GM18507 (cell line): ENCODE measurements around the gene MAP3K6.

Experiments used
- DNase-seq: peaks from one replicate; pipeline ENCODE4 v3.0.0; 2011; ENCODE audit warnings: low read depth; ENCODE audit not compliant: insufficient read length; ENCODE audit errors: extremely low spot score
- FAIRE-seq: peaks from 2 replicates; lab custom pipeline; 2011; peaks lifted over from hg19 to GRCh38; lab: Jason Lieb, UNC

MAP3K6 gene

DNA sequence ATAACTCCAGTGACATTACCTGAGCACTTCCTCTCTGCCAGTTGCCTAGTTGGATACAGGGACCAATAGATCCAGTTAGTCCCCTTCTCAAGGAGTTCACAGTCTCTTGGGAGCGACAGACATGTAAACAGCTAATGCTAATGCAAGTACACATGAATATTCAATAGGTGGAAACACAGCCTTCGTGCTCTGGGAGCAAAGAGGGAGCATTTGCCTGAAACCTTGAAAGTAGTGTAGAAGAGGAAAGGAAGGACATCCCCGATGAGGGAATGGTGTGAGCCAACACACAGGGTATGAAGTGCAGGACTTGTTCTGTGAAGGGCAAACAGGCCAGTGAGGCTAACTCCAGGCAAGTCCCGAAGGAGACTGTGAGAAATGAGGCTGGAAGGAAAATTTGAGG is 48.6 kb downstream of the MAP3K6 start:
- FAIRE-seq: no peak
- no peak for DNase-seq

DNA sequence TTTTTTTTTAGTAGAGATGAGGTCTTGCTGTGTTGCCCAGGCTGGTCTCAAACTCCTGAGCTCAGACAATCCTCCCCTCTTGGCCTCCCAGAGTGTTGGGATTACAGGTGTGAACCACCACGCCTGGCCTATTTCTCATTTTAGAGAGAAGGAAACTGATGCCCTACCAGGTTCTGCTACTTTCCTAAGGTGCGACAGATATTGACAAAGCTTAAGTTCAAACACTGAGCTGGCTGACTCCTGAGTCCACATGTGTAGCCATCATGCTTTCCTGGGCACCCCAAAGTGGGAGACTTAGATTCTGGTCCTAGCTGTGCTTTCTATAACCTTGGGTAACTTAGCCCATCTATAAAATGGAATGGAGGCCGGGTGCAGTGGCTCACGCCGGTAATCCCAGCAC is 49.9 kb downstream of the MAP3K6 start:
- DNase-seq (no peak), FAIRE-seq (no peak)

DNA sequence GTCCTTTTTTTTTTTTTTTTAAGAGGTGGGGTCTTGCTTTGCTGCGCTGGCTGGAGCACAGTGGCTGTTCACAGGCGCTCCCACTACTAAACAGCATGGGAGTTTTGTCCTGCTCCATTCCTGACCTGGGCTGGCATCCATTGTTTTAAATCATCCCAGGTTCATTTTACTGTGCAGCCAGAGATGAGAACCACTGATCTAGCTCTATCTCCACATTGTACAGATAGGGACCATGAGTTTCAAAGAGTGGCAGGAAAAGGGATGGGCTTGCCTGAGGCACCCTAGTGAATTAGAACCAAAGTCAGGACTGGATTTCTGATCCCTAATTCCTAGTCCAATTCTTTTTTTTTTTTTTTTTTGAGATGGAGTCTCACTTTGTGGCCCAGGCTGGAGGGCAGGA is 52.0 kb downstream of the MAP3K6 start:
- DNase-seq (no peak), FAIRE-seq (no peak)

DNA sequence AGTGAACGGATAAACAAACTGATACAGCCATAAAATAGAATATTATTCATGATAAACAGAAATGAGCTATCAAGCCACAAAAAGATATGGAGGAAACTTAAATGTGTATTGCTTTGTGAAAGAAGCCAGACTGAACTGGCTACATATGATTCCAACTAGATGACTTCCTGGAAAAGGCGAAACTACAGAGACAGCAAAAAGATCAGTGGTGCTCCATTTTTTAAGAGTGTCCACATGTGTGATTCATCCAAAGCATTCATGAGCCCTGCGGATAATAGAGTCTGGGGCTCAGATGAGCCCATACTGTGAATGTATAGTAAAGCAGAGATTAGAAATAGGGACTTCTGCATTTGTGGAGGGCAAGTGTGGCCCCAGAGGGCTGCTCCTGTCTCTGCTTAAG is 52.6 kb downstream of the MAP3K6 start:
- DNase-seq (no peak), FAIRE-seq (no peak)

DNA sequence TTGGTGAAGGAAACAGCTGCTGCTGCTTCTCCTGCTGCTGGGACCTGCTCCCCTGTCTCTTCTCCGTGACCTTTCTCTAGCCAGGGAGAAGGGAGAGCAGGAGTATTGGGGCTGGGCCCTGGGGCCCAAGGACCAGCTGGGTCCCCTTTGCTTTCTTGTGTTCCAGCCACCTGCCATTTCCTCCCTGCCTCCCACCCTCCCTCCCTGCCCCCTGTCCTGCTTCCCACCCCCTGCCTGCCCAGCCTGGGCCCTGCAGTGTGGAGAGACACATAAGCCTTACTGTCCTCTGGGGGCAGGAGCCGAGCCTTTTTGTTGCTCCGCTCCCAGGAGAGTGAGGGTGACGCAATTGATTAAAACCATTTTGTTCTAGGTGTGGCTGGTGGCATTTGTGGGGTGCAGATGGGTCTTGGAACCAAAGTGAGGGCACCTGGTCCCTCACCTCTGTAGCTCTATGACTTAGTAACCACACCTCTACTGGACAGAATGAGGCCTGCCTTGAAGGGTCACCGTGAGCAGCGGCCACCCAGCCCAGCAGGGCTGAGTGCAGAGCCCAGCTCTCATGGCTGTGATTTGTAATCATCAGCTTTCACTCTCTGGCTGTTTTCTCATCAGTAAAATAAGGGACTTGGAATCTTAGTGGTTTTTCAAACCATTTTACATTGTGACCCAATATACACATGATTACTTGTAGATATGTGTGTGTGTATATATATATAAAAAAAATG is 58.7 kb downstream of the MAP3K6 start:
- DNase-seq (no peak), FAIRE-seq (no peak)

DNA sequence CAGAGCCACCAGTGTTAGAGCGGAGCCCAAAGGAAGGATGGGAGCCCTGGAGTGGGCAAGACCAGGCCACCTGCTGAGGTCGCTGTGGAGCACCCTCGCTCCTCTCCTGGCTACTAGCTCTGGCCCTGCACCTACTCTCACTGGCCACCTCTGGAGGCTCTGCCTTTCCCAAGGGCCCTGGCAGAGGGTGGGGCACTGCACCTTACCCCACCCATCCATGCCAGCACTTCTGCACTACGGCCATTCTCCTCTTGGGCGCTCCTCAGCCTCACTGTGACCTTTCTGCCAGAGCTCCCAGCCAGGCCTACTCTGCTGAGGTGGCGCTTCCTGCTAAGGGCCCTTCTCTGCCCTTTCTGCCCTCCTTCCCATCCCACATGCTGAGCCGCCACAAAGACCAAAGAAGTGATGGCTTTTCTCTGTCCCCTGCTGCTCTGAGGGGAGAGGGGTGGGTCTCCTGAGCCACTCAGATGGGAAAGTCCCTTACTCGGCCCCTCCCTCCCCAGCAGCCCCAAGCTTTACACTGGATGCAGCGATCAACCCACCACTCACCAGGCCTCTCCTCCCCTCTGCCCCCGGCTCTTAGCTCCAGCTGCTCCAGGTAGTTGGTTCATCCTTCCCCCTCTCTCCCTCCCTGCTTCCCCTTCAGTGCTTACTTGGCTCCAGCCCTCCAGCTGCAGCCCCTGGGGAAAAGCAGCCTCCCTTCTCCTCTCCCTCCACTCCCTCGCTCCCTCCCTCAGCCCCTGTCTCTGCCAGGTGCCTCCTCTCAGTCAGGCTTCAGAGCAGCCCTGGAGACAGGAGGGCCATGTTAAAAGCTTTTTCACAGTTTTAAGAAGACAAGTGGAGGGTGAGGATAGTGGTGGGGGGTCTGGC is 59.6 kb downstream of the MAP3K6 start:
- DNase-seq: no peak
- no peak for FAIRE-seq

DNA sequence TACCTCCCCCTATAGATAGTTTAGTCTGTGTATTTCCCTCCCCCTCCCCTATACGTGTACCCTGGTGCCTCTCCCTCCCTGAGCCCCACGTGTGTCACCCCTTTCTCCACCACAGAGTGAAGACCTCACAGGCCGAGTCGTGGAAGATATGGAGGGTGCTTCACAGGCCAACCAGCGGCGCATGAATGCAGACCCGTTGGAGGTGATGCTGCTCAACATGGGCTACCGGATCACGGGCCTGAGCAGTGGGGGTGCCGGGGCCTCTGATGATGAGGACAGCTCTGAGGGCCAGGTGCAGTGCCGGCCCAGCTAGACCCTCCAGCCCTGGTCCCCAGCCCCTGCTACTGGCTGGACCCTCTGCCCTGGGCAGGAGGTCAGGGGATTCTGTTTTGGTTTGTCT is 60.7 kb downstream of the MAP3K6 start:
- DNase-seq (no peak), FAIRE-seq (no peak)
